GM12892 (cell line): ENCODE results near the gene HOXC4.

Experiments used
- POLR2A ChIP-seq: IDR thresholded peaks from 2 replicates; pipeline ENCODE4 v1.6.1; 2011; ENCODE audit warnings: low read depth, low read length, control low read depth
- POLR2AphosphoS5 ChIP-seq: IDR thresholded peaks from 2 replicates; pipeline ENCODE4 v1.6.1; 2011; ENCODE audit warnings: low read depth, low read length, control low read depth
- TAF1 ChIP-seq: IDR thresholded peaks from 2 replicates; pipeline ENCODE4 v1.6.1; 2011; ENCODE audit warnings: low read depth, mild to moderate bottlenecking, control low read depth, low read length, borderline replicate concordance

- TF ChIP-seq POLR2A (no peak), POLR2AphosphoS5 (no peak), TAF1 (no peak)
These were observed 14.9 kb downstream of the HOXC4 start for GRCh38 chr12:54068418-54069070.
